HFFc6 (cell line): ENCODE data around the gene PLEKHG5. TPM values are rescaled to one million over a fixed set of nuclear protein-coding genes. Genes with fewer than 3 reads are reported as not detected.

Experiments
- DNase-seq: peaks from one replicate; pipeline ENCODE4 v3.0.0-alpha.2; 2018
- H3K27ac Mint-ChIP-seq: 2 replicates; pipeline ENCODE4 v1.8.0; 2020; ENCODE audit warnings: mild to moderate bottlenecking, mixed read lengths
- H3K27me3 Mint-ChIP-seq: 2 replicates; pipeline ENCODE4 v1.8.0; 2021; ENCODE audit warnings: mild to moderate bottlenecking, moderate library complexity, mixed read lengths; ENCODE audit not compliant: insufficient read depth
- H3K36me3 Mint-ChIP-seq: 2 replicates; pipeline ENCODE4 v1.8.0; 2021; ENCODE audit warnings: low read depth, mixed read lengths
- H3K4me1 Mint-ChIP-seq: 2 replicates; pipeline ENCODE4 v1.8.0; 2020; ENCODE audit warnings: low read depth, mixed read lengths
- H3K4me3 Mint-ChIP-seq: 2 replicates; pipeline ENCODE4 v1.8.0; 2020; ENCODE audit warnings: mild to moderate bottlenecking, moderate library complexity, mixed read lengths
- H3K9me3 Mint-ChIP-seq: 2 replicates; pipeline ENCODE4 v1.8.0; 2020; ENCODE audit warnings: mild to moderate bottlenecking, mixed read lengths
- CTCF ChIP-seq: fragments of 200-600 bp; sonication (generic); IDR thresholded peaks from 2 replicates; pipeline ENCODE4 v1.5.0; 2021; ENCODE audit warnings: antibody characterized with exemption, mild to moderate bottlenecking
- total RNA-seq, 6 experiments: library from RNA; stranded (reverse); fragmentation: NEBNext Ultra II Directional; extraction: Animal tissue kit (Norgen Biotek cat#: 25700); gene quantifications; 2 replicates in 1 of 6; 3 replicates in 5 of 6; pipeline ENCODE4 v1.2.3, GENCODE V29; 2021

Gene PLEKHG5
- total RNA-seq, 6 experiments from 2014 or later, result 6.4 to 7.2 (median 6.6) TPM

GRCh38 chr1:6471086-6471969 lies 20.1 kb downstream of the PLEKHG5 start:
- Mint-ChIP-seq H3K27ac (no peak overlapping the region), H3K36me3 (no peaks in the 10 kb centered on the region), H3K4me3 (no peak overlapping the region), H3K9me3 (no peaks in the 10 kb centered on the region), H3K27me3 (peaks cover 5% of the 10 kb centered on the region), H3K4me1 (no peaks in the 10 kb centered on the region)
- no peak for DNase-seq
- peak; percentile 10; the same call in 1 of the 2 replicates for TF ChIP-seq CTCF

- no peak overlapping the region for H3K4me3 Mint-ChIP-seq
- H3K27me3 Mint-ChIP-seq, result peaks cover 5% of the 10 kb centered on the region
- H3K4me1 Mint-ChIP-seq, result no peaks in the 10 kb centered on the region
- H3K9me3 Mint-ChIP-seq, result no peaks in the 10 kb centered on the region
- no peak for TF ChIP-seq CTCF
- DNase-seq, result no peak
- H3K27ac Mint-ChIP-seq, result no peak overlapping the region
- no peaks in the 10 kb centered on the region for H3K36me3 Mint-ChIP-seq
Measured at GRCh38 chr1:6470132-6471085, 21.1 kb downstream of the PLEKHG5 start.

- H3K4me3 Mint-ChIP-seq, result no peak overlapping the region
- TF ChIP-seq CTCF, result no peak
- H3K4me1 Mint-ChIP-seq, result no peaks in the 10 kb centered on the region
- no peak overlapping the region for H3K27ac Mint-ChIP-seq
- no peaks in the 10 kb centered on the region for H3K36me3 Mint-ChIP-seq
- H3K9me3 Mint-ChIP-seq, result no peaks in the 10 kb centered on the region
- no peak for DNase-seq
- peaks cover 5% of the 10 kb centered on the region for H3K27me3 Mint-ChIP-seq
Measured at GRCh38 chr1:6468729-6469461, 22.6 kb downstream of the PLEKHG5 start.

GRCh38 chr1:6467744-6468688 lies 23.5 kb downstream of the PLEKHG5 start:
- no peaks in the 10 kb centered on the region for H3K9me3 Mint-ChIP-seq
- no peaks in the 10 kb centered on the region for H3K4me1 Mint-ChIP-seq
- peaks cover 4% of the 10 kb centered on the region for H3K27me3 Mint-ChIP-seq
- TF ChIP-seq CTCF, result no peak
- H3K4me3 Mint-ChIP-seq, result no peak overlapping the region
- no peak for DNase-seq
- no peak overlapping the region for H3K27ac Mint-ChIP-seq
- no peaks in the 10 kb centered on the region for H3K36me3 Mint-ChIP-seq
